Kidney tubule cell (primary cell): Measurements from ENCODE around the gene VRK3.
"Not testable (repeated sequence)": the region's sequence is repeated elsewhere in the genome, so short reads cannot be mapped to it uniquely, and the experiment has no call there.

Source experiments
- DNase-seq: peaks from one replicate; pipeline ENCODE4 v3.0.0-alpha.2; 2018; ENCODE audit warnings: low spot score

Gene VRK3

DNA sequence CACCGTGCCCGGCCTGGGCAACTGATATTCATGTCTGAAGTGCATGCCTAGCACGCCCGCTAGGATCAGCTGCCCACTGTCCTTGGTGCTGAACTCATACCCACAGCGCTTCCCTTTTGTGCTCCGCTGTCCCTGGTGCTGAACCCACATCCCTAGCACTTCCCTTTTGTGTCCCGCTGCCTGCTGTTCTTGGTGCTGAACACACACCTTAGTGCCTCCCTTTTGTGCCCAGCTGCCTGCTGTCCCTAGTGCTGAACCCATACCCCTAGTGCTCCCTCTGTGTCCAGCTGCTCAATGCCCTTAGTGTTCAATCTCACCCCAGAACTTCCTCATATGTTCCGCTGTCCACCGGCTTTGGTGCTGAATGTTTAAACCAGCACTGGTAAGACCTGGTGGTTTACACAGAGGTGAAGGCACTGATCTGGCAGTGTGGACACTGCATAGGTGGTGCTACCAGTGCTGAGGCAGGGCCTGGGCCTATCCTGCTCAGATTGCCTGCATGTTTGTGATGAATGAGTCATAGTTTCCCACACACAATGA is 37.9 kb downstream of the VRK3 start:
- DNase-seq: peak; percentile 89

DNA sequence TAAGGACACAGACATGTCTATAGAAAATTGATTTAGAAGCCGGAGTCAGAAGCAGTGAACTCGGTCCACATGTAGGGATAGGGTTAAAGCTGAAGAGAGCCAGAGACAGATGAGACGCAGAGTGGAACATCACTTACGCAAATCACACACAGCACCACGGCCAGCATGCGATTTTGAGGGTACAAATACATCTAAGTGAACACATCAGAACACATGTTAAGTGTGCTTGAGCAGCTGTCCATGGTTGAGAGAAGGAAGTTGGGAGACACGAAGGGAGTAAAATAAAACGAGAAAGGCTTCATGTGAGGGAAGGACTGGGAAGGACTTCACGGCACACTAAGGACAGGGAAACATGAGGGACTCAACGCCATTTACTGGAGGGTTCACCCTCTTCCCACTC is 38.8 kb downstream of the VRK3 start:
- no peak for DNase-seq

DNA sequence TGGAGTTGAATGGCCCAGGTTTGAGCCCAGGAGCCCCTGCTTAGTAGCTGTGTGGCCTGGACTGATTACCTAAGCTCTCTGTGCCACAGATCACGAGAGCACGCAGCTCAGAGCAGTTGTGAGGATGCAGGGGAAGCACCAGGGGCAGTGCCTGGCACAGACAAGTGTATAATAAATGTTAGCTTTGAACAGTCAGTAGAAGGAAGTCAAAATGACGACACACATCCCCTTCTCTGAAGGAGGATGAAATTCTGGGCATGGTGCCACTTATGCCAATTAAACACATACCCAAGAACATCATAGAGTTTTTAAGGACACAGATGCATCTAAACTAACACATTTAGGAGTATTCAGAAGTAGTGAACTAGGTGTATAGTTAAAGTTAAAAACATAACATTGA is 39.3 kb downstream of the VRK3 start:
- DNase-seq: no peak

DNA sequence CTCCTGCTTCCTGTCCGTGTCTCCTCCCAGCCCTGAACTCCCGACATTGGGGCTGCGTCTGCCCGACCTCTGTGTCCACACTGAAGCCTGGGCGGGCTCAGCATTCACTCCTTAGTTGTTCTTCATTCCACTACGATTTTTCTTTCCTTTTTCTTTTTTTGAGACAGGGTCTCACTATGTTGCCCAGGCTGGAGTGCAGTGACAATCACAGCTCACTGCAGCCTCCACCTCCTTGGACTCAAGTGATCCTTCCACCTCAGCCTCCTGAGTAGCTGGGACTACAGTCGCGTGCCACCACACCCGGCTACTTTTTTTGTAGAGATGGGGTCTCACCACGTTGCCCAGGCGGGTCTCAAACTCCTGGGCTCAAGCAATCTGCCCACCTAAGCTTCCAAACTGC is 40.7 kb downstream of the VRK3 start:
- DNase-seq: no peak

DNA sequence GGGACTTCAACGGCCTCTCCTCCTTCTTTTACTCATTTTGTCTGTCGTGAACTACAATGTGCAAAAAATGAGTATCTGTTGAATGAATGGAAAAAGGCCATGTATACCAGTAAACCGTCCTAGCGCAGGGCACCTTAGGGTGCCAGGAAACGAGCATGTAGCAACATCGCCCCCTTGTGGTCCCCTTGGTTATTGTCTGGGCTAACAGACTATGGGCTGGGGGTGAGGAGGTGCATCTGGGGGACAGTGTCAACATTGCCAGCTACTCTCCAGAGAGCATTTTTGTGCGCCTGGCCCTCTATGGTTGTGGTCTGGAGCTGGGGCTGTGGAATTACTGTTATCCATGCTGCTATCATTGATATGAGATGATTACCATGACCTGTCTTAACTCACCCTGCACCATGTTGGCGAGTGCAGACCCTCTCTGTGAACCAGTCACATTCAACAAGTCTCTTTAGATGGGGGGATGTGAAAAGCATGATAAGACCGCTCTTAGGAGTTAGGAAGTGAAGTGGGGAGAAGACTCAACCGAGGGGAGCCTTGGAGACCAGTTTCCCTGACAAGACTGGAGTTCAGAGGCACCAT is 41.4 kb downstream of the VRK3 start:
- peak; percentile 58 for DNase-seq

DNA sequence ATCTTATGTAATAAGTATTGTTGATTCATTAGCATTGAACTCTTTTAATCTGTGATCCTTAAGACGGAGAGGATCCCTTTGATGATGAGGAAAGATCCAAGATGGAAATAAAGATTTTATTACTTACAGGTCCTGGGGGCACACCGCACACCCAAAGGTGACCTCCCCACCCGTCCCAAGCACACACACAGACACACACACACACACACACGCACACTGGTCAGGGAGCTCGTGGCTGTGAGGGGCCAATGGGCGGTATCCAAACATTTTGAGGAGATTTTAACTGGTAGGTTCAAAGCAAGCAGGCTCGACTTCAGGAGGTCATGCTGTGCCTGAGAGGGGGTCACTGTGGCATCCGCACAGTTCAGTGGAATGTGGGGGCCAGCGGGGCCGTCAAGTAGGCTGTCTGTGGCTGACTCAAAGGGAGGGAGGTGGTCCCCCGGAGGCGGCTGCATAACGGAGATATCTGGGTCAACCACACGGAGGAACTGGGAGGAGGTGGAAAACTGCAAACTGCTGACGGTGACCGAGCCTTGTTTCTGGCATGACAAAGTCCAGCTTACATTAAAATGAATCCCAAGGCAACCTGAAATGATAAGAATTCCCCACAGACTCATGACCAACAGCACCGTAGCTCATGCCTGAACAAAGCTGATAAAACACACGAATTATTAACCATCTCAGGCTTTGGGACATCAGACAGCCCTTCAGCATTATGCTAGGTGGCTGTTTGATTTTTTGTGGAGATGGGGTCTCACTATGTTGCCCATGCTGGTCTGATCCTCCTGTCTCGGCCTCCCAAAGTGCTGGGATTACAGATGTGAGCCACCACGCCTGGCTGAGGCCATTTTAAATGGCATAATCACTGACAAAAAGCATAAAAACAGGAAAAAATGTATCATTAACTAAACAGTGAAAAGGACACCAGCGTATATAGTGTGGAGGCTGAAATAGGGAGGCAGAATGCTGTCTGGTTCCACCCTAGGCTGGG is 43.3 kb downstream of the VRK3 start:
- DNase-seq: no peak

DNA sequence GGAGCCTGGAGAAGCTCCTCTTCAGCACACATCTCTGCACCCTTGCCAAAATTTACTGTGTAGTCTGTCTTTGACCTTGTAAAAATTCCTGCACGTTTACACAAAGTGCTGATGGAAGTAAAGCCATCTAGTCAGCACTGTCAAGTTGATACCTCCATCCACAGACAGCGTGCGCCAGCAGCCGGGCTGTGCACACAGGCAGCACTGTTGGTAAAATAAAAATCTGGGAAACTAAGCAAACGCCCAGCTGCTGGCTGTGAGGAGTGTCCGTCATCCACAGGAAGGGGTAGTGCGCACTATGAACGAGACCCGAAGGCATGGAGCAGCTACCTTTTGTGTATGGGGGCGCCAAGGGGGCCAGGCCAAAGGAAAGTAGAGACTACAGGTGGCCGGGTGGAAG is 46.8 kb downstream of the VRK3 start:
- no peak for DNase-seq

DNA sequence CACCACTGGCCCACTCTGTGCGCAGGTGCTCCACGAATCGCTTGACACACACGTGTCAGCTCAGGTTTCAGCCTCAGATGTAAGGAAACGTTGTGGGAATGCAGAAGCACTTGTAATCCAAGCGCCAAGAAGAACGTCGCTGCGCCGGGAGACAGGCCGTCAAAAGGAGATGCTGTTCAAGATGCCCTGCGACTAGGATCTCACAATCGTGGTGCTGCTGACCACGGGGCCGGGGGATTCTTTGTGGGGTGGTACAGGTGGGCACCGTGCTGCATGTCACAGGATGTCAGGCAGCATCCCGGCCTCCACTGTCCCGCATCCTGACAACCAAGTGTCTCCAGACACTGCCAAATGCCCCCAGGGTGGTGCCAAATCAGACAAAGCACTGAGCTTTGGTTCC is 47.3 kb downstream of the VRK3 start:
- no peak for DNase-seq

DNA sequence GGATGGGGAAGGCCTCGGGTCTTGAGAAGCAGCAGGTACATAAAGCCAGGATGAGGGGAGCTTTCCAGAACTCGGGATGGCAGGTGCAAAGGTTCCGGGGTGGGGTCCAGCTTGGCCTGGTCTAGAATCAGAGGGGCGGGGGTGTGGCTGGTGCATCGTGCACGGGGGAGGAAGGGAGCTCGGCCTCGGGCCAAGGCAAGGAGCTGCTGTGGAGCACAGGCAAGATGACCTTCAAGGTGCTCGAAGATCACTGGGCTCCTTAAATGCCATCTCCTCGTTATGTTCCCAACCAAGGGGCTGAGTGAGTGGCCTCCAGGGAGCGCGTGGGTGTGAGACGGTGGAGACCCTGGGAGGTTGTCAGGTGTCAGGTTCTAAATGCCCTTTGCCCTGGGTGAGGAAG is 48.1 kb downstream of the VRK3 start:
- DNase-seq: no peak

DNA sequence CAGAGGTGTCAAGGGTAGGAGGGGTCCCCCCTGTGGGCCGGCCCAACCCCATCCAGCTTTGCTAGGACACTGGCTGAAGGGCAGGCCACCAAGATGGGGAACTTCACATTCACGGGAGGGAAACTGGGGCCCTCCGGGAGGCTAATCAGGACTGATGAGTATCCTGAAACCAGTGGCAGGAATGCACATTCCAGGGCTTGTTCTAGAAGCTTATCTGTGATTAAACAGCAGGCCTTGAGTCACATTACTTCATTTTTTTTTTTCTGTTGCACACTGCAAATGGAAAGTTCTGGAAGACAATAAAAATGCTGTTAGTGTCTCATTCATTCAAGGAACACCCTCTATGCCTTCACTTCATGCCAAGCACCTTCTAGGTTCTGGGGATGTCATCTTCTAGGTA is 48.7 kb downstream of the VRK3 start:
- DNase-seq: no peak

DNA sequence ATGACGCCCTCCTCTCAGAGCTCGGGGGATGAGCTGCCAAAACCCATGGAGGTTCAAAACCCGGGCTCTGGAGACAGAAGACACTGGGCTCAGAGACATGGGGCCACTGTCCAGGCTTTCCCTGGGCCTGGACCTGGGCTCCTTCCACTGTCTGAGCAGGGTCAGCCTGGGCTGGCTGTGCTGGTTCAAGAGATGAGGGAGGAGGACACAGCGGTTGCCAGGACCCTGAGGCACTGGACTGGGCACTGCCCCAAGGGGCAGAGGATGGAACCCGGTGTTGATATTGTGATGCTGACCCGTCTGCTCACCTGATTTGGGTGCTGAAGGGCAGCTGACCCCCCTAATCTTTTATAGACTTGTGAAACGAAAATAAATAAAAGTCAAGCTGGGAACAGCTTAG is 50.1 kb downstream of the VRK3 start:
- DNase-seq: no peak

DNA sequence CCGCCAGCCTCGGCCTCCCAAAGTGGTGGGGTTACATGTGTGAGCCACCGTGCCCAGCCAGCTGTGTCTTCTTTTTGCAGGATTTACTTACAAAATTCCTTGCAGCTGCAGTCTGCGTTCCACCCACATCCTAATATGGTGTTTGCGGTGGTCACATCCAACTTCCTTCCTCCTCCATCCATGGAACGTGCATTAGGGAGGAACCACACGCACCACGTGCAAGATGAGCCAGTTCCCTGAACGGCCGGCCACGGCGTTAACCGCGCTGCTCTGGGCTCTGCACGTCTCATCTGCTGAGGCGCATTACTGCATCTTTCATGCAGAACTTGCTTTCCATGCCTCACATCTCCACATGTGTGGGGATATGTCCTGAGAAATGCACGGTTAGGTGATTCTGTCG is 51.2 kb downstream of the VRK3 start:
- no peak for DNase-seq

DNA sequence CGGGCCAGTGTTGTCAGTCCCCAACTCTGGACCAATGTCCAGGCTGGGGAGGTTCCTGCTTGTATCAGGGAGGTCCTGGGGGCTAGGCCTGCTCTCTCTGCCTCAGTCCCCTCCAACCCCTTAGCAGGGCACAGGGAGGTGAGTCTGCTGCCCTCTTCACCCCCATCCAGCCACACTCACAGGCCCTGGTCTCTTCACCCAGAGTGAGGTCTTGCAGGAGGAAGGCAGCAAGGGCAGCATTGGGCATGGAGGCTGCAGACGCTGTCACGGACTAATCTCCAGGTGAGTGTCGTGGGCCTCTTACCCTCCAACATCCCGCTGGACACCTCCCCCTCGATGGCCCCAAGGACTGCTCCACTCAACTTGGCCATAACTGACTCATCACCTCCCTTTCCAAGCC is 52.3 kb downstream of the VRK3 start:
- no peak for DNase-seq

DNA sequence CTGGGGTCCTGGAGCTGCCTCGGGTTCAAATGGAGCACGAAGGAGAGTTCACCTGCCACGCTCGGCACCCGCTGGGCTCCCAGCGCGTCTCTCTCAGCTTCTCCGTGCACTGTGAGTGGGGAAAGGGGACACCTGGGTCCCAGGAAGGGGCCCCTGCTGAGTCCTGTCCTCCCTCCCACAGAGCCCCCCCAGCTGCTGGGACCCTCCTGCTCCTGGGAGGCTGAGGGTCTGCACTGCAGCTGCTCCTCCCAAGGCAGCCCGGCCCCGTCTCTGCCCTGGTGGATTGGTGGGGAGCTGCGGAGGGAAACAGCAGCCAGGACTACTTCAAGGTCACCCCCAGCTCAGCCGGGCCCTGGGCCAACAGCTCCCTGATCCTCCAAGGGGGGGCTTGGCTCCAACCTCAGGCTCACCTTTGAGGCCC is 53.2 kb downstream of the VRK3 start:
- DNase-seq: no peak

DNA sequence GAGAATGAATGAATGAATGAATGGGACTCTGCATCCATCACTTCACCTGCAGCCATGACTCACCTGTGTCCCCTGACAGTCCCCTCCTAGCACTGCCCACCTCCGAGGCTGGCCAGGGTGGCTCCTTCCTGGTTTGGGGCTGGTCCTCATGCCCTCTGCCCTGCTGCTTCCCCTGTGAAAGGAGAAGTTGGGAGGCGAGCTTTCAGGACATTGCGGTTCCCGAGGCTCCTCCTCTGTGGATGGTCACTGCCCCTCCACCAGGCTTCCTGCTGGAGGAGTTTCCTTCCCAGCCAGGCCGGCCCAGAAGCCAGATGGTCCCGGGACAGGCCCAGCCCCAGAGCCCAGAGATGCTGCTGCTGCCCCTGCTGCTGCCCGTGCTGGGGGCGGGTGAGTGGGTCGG is 55.8 kb downstream of the VRK3 start:
- DNase-seq: not testable (repeated sequence)

DNA sequence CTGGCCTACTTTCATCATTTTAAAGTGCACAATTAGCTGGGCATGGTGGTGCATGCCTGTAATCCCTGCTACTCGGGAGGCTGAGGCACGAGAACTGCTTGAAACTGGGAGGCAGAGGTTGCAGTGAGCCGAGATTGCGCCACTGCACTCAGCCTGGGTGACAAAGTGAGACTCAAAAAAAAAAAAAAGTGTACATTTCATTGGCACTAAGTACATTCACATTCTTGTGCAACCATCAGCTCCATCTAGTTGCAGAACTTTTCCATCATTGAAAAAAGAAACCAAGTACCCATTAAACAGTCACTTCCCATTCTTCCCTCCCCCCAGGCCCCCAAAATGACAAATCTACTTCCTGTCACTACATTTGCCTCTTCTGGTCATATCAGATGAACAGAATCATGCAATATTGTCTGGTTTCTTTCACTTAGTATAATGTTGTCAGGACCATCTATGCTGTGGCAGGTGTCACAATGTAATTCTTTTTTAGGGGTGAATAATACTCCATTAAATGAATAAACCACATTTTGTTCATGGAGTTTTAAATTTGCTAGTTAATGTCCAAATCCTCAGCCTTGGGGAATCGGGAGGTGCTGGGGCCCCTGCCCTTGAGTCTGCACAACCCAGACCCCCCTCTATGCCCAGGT is 56.8 kb downstream of the VRK3 start:
- DNase-seq: no peak

DNA sequence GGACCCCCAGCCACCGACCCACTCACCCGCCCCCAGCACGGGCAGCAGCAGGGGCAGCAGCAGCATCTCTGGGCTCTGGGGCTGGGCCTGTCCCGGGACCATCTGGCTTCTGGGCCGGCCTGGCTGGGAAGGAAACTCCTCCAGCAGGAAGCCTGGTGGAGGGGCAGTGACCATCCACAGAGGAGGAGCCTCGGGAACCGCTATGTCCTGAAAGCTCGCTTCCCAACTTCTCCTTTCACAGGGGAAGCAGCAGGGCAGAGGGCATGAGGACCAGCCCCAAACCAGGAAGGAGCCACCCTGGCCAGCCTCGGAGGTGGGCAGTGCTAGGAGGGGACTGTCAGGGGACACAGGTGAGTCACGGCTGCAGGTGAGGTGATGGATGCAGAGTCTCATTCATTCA is 64.2 kb downstream of the VRK3 start, which contains the start of gene SIGLEC11:
SIGLEC11 (minus strand) TSS at position 193 of the 400 bp plus-strand sequence; CDS start at position 102, 91 bp downstream.
- not testable (repeated sequence) for DNase-seq

DNA sequence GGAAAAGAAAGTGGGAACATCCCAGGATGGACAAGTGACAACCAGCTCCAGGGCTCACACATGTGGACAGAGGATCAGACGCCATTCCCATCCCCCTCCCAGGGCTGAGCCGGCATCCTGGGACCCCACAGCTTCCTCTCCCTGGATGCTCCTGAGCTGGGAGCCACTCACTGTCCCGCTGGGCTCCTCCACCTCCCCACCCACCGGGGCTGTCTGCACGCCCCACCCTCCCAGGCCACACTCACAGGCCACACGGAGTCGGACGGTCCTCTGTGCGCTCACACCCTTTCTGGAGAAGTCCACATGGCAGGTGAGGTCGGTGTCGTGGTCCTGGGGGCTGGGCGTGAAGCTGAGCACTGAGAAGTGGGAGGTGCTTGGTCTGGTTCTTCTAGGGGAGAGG is 65.3 kb downstream of the VRK3 start:
- DNase-seq: not testable (repeated sequence)

DNA sequence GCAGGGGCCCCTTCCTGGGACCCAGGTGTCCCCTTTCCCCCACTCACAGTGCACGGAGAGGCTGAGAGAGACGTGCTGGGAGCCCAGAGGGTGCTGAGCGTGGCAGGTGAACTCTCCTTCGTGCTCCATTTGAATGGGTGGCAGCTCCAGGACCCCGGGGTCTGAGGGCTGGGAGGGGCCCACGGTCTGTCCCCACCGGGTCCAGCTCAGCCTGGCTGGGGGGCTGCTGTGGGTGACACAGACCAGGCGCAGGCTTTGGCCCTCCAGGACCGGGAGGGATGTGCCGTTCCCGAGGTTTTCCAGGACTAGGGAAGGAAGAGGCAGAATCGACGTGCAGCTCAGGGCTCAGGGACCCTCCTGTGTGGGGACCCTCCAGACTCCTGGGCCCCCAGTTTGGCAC is 66.6 kb downstream of the VRK3 start:
- not testable (repeated sequence) for DNase-seq

DNA sequence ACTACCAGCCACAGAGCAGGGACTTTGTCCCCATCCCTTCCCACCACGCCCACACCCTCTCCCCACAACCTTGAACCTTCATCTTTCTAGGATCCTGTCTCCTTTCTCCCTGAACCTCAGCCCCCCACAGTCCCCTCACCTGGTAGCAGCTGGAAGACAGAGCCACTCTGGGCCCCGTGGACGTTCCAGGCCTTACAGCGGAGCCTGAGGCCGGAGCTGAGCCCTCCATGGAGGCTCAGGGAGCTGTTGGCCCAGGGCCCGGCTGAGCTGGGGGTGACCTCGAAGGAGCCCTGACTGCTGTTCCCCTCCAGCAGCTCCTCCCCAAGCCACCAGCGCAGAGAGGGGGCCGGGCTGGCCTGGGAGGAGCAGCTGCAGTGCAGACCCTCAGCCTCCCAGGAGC is 67.0 kb downstream of the VRK3 start:
- not testable (repeated sequence) for DNase-seq

DNA sequence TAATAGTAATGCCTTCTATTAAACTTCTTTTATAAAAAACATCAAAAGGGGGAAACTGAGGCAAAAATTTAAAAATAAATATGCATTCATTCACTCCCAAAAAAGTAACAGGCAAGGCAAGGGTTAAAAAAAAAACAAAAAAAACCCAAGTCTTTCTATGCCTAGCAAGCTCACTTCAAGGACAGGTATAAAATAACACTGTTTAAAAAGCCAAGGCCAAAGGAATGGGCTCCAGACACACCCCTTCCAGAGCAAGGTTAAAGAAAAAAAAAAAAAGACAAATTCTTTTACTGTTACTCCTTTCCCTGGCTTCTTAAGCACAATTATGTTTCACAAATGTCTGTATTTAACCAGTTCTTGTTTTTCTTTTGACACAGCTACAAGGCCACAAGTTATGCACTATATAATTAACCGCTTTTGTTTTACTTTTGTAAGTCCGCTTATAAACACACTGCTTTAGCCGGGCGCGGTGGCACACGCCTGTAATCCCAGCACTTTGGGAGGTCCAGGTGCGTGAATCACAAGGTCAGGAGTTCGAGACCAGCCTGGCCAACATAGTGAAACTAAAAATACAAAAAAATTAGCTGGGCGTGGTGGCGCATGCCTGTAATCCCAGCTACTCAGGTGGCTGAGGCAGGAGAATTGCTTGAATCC is 67.8 kb downstream of the VRK3 start:
- no peak for DNase-seq

DNA sequence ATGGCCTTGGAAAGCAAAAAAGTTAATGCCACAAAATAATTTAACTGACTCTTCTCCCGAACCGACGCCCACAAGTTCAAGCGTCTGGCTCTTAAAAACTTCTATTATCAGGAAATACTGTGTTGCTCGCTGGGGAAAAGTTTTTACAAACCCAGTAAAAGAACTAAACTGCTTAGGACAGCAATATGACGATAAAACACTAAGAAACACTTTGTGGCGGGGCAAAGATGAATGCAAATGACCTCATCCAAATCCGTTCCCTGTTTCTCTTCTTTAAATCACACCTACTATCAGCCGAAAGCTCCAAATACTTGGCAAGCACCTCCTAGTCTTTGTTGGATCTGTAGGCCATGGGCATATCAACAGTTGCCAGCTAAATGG is 69.1 kb downstream of the VRK3 start:
- DNase-seq: no peak
